ENCODE results near the gene POU6F1. TPM values are rescaled to one million over a fixed set of nuclear protein-coding genes. Genes with fewer than 3 reads are reported as not detected.

POU6F1 gene
- total RNA-seq, 4 donors from 2014 or later: 2.6 to 60.6 (median 5.8) TPM

- intact Hi-C loops (cut with DNase I; ENCODE audit: low total_unique reads): no loop called here
- H3K9me3 ChIP-seq: no peaks in the 10 kb centered on the region
- no peaks in the 10 kb centered on the region for H3K36me3 ChIP-seq
- H3K4me1 ChIP-seq: no peaks in the 10 kb centered on the region
- H3K27me3 ChIP-seq: no peaks in the 10 kb centered on the region
- TF ChIP-seq POLR2A (IDR thresholded peaks at IDR 0.05) (no peak), CTCF (IDR thresholded peaks at IDR 0.05) (no peak)
- no peak overlapping the region for H3K4me3 ChIP-seq
- no peak for DNase-seq
- H3K27ac ChIP-seq: no peak overlapping the region
Observed at GRCh38 chr12:51191516-51192283, 26.2 kb downstream of the POU6F1 start.

GRCh38 chr12:51190820-51191219 lies 27.0 kb downstream of the POU6F1 start:
- Histone ChIP-seq H3K36me3 (no peaks in the 10 kb centered on the region), H3K27me3 (no peaks in the 10 kb centered on the region), H3K4me3 (no peak overlapping the region), H3K27ac (no peak overlapping the region), H3K9me3 (no peaks in the 10 kb centered on the region), H3K4me1 (no peaks in the 10 kb centered on the region)
- TF ChIP-seq CTCF (IDR thresholded peaks at IDR 0.05) (no peak), POLR2A (IDR thresholded peaks at IDR 0.05) (no peak)
- DNase-seq: no peak
- intact Hi-C loops (cut with DNase I; ENCODE audit: low total_unique reads): no loop called here

GRCh38 chr12:51189790-51190355 lies 28.0 kb downstream of the POU6F1 start:
- DNase-seq: no peak
- Histone ChIP-seq H3K36me3 (no peaks in the 10 kb centered on the region), H3K4me3 (no peak overlapping the region)

GRCh38 chr12:51188359-51189051 lies 29.4 kb downstream of the POU6F1 start:
- Histone ChIP-seq H3K36me3 (no peaks in the 10 kb centered on the region), H3K4me3 (no peak overlapping the region), H3K4me1 (no peaks in the 10 kb centered on the region), H3K27ac (no peak overlapping the region), H3K27me3 (no peaks in the 10 kb centered on the region), H3K9me3 (no peaks in the 10 kb centered on the region)
- no peak for DNase-seq
- TF ChIP-seq CTCF (IDR thresholded peaks at IDR 0.05) (no peak), POLR2A (IDR thresholded peaks at IDR 0.05) (no peak)
- intact Hi-C loops (cut with DNase I; ENCODE audit: low total_unique reads): no loop called here

More at GRCh38 chr12:51189790-51190355, 28.0 kb downstream of the POU6F1 start:
- Histone ChIP-seq H3K27me3 (no peaks in the 10 kb centered on the region), H3K4me1 (no peaks in the 10 kb centered on the region), H3K9me3 (no peaks in the 10 kb centered on the region), H3K27ac (no peak overlapping the region)
- TF ChIP-seq CTCF (IDR thresholded peaks at IDR 0.05) (no peak), POLR2A (IDR thresholded peaks at IDR 0.05) (no peak)
- intact Hi-C loops (cut with DNase I; ENCODE audit: low total_unique reads): no loop called here
